Measurements from ENCODE around the gene BMF. TPM values are rescaled to one million over a fixed set of nuclear protein-coding genes. Genes with fewer than 3 reads are reported as not detected.

Gene BMF
- total and polyA plus RNA-seq, 3 donors from 2014 or later: 4.9 to 7.7 (median 6.9) TPM

- Histone ChIP-seq H3K4me3 (no peak overlapping the region), H3K27ac (no peak overlapping the region), H3K4me1 (no peaks in the 10 kb centered on the region), H3K27me3 (no peaks in the 10 kb centered on the region), H3K36me3 (ENCODE audit: low read depth, missing control alignments) (no peaks in the 10 kb centered on the region), H3K9me3 (no peaks in the 10 kb centered on the region)
- no peak for DNase-seq
- intact Hi-C loops (cut with DNase I; ENCODE audit: low total_unique reads): no loop called here
- WGBS, 2 donors: 92 to 95% methylated on average over 15 of the region's 15 CpGs
- TF ChIP-seq POLR2A (IDR thresholded peaks at IDR 0.05): no peak
- no peak for TF ChIP-seq CTCF (IDR thresholded peaks at IDR 0.05)
Measured at GRCh38 chr15:40061212-40061901, 47.3 kb downstream of the BMF start.

GRCh38 chr15:40060236-40060961 is 48.3 kb downstream of the BMF start:
- TF ChIP-seq CTCF (IDR thresholded peaks at IDR 0.05) (no peak), POLR2A (IDR thresholded peaks at IDR 0.05) (no peak)
- WGBS, 2 donors: 88 to 91% methylated on average over 10 of the region's 10 CpGs
- H3K27me3 ChIP-seq: no peaks in the 10 kb centered on the region
- intact Hi-C loops (cut with DNase I; ENCODE audit: low total_unique reads): no loop called here
- H3K4me1 ChIP-seq: no peaks in the 10 kb centered on the region
- no peak overlapping the region for H3K27ac ChIP-seq
- H3K9me3 ChIP-seq: no peaks in the 10 kb centered on the region
- H3K4me3 ChIP-seq: no peak overlapping the region
- H3K36me3 ChIP-seq (ENCODE audit: low read depth, missing control alignments): no peaks in the 10 kb centered on the region
- DNase-seq: no peak

GRCh38 chr15:40059821-40060220 is 48.9 kb downstream of the BMF start:
- H3K4me1 ChIP-seq: no peaks in the 10 kb centered on the region
- H3K27me3 ChIP-seq: no peaks in the 10 kb centered on the region
- H3K36me3 ChIP-seq (ENCODE audit: low read depth, missing control alignments): no peaks in the 10 kb centered on the region
- H3K27ac ChIP-seq: no peak overlapping the region
- no peak for DNase-seq
- intact Hi-C loops (cut with DNase I; ENCODE audit: low total_unique reads): no loop called here
- H3K9me3 ChIP-seq: no peaks in the 10 kb centered on the region
- TF ChIP-seq POLR2A (IDR thresholded peaks at IDR 0.05): no peak
- TF ChIP-seq CTCF (IDR thresholded peaks at IDR 0.05): no peak
- no peak overlapping the region for H3K4me3 ChIP-seq
- WGBS, 2 donors: 90 to 96% methylated on average over 11 of the region's 11 CpGs

GRCh38 chr15:40058476-40059140 is 50.1 kb downstream of the BMF start:
- 75 to 77% methylated on average over 3 of the region's 3 CpGs for WGBS, 2 donors
- Histone ChIP-seq H3K36me3 (ENCODE audit: low read depth, missing control alignments) (no peaks in the 10 kb centered on the region), H3K4me3 (no peak overlapping the region), H3K27ac (no peak overlapping the region), H3K27me3 (no peaks in the 10 kb centered on the region), H3K4me1 (no peaks in the 10 kb centered on the region), H3K9me3 (no peaks in the 10 kb centered on the region)
- no peak for DNase-seq
- intact Hi-C loops (cut with DNase I; ENCODE audit: low total_unique reads): no loop called here
- TF ChIP-seq CTCF (IDR thresholded peaks at IDR 0.05) (no peak), POLR2A (IDR thresholded peaks at IDR 0.05) (no peak)

Measured in testis (tissue), 3 donors.